ENCODE data around the gene ZNF543.

GRCh38 chr19:57362419-57362818, 42.1 kb downstream of the ZNF543 start:
- TF ChIP-seq CTCF (IDR thresholded peaks at IDR 0.05) (no peak), POLR2A (IDR thresholded peaks at IDR 0.05) (no peak)
